ENCODE measurements around the gene MALL. TPM values are rescaled to one million over a fixed set of nuclear protein-coding genes. Genes with fewer than 3 reads are reported as not detected.

The MALL gene
- total RNA-seq (2013; cell fraction: nucleolus; rRNA removed): not detected in 2 replicates
- total RNA-seq (2014; rRNA removed) (not detected in 2 replicates), total RNA-seq (2014; rRNA removed; fragmentation: Illumina TruSeq; extraction: Trizol) (not detected in 2 replicates), total RNA-seq (2021) (0.26 and 0.27 TPM in 2 replicates), polyA plus RNA-seq (2011; rRNA removed) (not detected in 2 replicates), polyA plus RNA-seq (2014; fragmentation: Illumina TruSeq; extraction: Trizol) (not detected in 2 replicates), polyA plus RNA-seq (2014; fragmentation: Nextera tagmentation; extraction: Ambion mirVana) (not detected), polyA plus RNA-seq (2014; rRNA removed) (not detected in 2 replicates), polyA plus RNA-seq (2016; fragmentation: Nextera tagmentation; extraction: Ambion mirVana) (not detected), polyA minus RNA-seq (2011; rRNA and poly(A)+ RNA removed) (not detected in 2 replicates), Bru-seq, nascent RNA (percentile 11 among the genes with signal in this experiment), BruChase-seq, experiment 1, labeled RNA remaining after a 6-hour chase (percentile 8 among the genes with signal in this experiment), BruChase-seq, experiment 2, labeled RNA remaining after a 2-hour chase (percentile 10 among the genes with signal in this experiment)
- polyA plus RNA-seq (2011; ENCODE audit: low read depth): not detected
- not detected in 2 replicates for polyA plus RNA-seq (2011; cell fraction: cytosol; rRNA removed)
- not detected in 2 replicates for polyA plus RNA-seq (2011; cell fraction: nucleus; rRNA removed)
- polyA plus RNA-seq (2012): not detected in 2 replicates
- not detected in 2 replicates for polyA minus RNA-seq (2011; cell fraction: cytosol; rRNA and poly(A)+ RNA removed)
- not detected in 2 replicates for polyA minus RNA-seq (2011; cell fraction: nucleus; rRNA and poly(A)+ RNA removed)
- long read RNA-seq, experiment 1: 0 reads
- long read RNA-seq, experiment 2: 0 reads

DNA sequence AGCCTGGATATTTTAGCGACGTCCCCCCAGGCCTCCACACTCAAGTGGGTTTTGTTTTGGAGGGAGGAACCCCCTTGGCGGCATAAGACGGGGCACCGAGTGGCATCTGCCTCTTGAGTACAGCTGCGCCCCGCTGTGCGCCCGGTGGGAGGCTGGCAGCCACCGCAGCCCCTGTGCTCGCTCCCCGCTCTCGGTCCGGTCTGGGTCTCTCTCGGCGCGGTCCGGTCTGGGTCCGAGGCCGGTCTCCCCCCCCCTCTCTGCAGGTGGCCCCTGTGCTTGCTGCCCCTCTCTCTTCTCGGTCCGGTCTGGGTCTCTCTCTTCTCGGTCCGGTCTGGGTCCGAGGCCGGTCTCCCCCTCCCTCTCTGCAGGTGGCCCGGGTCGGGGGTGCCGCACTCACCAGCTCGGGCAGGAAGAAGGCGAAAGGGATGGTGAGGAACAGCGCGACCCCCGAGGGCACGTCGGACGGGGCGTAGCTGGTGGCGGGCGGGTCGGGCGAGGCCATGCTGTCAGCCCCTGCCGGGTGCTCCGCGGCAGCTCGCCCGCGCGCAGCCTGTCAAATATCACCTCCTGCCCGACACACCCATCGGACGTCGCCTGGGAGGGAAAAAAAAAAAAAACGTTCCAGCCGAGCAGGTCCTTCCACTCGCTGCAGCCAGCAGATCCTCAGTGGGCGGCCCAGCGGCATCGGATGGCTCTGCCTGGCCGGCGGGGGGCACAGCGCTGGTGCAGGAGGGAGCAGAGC, at the start of gene MALL:
Gene MALL (minus strand): TSS at position 532 of the 742 bp plus-strand sequence. CDS start 30 bp downstream, at position 502.
- intact Hi-C loops (cut with micrococcal nuclease; ENCODE audit: unreplicated experiment) (no loop called here), in situ Hi-C loops (cut with MboI) (no loop called here)
- Histone ChIP-seq H3K9ac (ENCODE audit: control insufficient read depth, insufficient read depth, low read length) (no peak within 1 kb of the TSS), H3K4me2 (ENCODE audit: control insufficient read depth, insufficient read depth) (no peak within 1 kb of the TSS), H3K36me3 (ENCODE audit: control insufficient read depth in 2 of 2, insufficient read depth in 2 of 2, low read length in 1 of 2) (no peaks in the 10 kb centered on the region), H3K27me3 (replicated peaks in 1 of 2; ENCODE audit: control insufficient read depth in 2 of 2, insufficient read depth in 2 of 2, low read length in 1 of 2) (peaks cover 0 to 8% of the 10 kb centered on the region in 2 experiments; a peak in 3 of 4 replicates), H3K79me2 (ENCODE audit: control insufficient read depth, insufficient read depth, low read length) (no peaks in the 10 kb centered on the region), H2AFZ (ENCODE audit: control insufficient read depth, low read depth, low read length) (no peak within 1 kb of the TSS), H3K27ac (ENCODE audit: control insufficient read depth, insufficient read depth) (no peak within 1 kb of the TSS), H4K20me1 (ENCODE audit: control insufficient read depth, insufficient read depth) (no peaks in the 10 kb centered on the region), H3K4me1 (ENCODE audit: control insufficient read depth, insufficient read depth, low read length) (no peaks in the 10 kb centered on the region), H3K4me3 (no peak within 1 kb of the TSS), H3K9me3 (replicated peaks; ENCODE audit: control insufficient read depth, insufficient read depth, low read length) (no peaks in the 10 kb centered on the region)
- DNase-seq (ENCODE audit: low read depth, low spot score) (no peak), FAIRE-seq (no peak), ATAC-seq (no peak)
- TF ChIP-seq SUZ12 (IDR thresholded peaks at IDR 0.05; ENCODE audit: unreplicated experiment) (peak; percentile 38), TCF12 (IDR thresholded peaks at IDR 0.05; ENCODE audit: low read depth, low read length) (no peak)
- RAD21 ChIA-PET (ENCODE audit: unreplicated experiment): no interaction called here
- BruUV-seq (replicated peaks): no TSS peak
- CTCF ChIA-PET: interaction anchor here (0.6 kb wide), 1 partner anchor 1873 kb away, joined by 3 read pairs; no protein-coding TSS in a partner anchor
- SMC1A ChIA-PET (ENCODE audit: uncharacterized antibody, unreplicated experiment): no interaction called here
- WGBS (ENCODE audit: insufficient coverage, insufficient replicate concordance, low lambda C conversion rate, missing lambda C conversion rate): 46% methylated on average over 29 of the region's 62 CpGs
- POLR2A ChIA-PET: no interaction called here
